Measurements from ENCODE around the gene CNTN4.

DNA sequence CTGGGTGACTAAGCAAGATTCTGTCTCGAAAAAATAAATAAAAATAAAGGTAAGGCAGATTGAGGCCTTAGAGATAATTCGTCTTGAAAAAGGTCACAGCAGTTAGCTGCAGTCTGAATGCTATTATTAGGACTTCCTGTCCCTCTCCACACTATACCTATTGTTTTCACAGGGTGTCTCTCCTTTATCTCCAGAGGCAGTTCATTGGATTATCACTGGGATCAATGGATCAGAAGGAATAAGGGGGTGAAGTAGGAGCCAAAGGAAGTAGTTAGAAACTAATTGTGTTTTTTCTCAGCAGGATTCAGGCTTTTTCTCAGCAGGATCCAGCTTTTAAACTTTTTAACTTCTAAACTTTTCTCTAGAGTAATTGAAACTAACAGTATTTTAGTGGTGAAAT lies 684.6 kb downstream of the CNTN4 start:
- TF ChIP-seq, protein P1, sequence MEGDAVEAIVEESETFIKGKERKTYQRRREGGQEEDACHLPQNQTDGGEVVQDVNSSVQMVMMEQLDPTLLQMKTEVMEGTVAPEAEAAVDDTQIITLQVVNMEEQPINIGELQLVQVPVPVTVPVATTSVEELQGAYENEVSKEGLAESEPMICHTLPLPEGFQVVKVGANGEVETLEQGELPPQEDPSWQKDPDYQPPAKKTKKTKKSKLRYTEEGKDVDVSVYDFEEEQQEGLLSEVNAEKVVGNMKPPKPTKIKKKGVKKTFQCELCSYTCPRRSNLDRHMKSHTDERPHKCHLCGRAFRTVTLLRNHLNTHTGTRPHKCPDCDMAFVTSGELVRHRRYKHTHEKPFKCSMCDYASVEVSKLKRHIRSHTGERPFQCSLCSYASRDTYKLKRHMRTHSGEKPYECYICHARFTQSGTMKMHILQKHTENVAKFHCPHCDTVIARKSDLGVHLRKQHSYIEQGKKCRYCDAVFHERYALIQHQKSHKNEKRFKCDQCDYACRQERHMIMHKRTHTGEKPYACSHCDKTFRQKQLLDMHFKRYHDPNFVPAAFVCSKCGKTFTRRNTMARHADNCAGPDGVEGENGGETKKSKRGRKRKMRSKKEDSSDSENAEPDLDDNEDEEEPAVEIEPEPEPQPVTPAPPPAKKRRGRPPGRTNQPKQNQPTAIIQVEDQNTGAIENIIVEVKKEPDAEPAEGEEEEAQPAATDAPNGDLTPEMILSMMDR (IDR thresholded peaks at IDR 0.05), result no peak
- TF ChIP-seq POLR2A (IDR thresholded peaks at IDR 0.05), result no peak
